ENCODE results near the gene NOTCH4. TPM values are rescaled to one million over a fixed set of nuclear protein-coding genes. Genes with fewer than 3 reads are reported as not detected.

The NOTCH4 gene
- total RNA-seq, 1 experiment from 2014 or later = 2.3 TPM

DNA sequence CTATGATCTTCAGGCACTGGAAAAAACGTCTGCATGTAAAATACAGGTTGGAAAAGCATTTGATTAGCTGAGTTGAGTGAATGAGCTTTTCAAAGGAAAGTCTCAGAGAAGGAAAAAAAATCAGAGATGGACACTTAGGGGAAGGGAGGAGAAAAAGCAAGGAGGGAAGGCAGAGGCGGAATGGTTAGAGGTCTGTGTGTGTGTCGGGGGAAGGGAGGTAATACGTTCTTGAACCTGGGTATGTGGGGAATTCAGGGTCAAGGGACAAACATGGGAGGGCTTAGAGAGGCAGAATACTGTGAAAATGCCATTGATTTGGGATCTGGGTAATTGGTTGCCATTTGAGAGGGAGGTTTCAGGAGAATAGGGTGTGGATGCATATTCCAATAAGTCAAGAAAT is 77.2 kb downstream of the NOTCH4 start:
- H3K36me3 Mint-ChIP-seq (ENCODE audit: insufficient read depth in 1 of 3, low read depth in 3 of 3) = peaks cover 0 to 8% (median 3%) of the 10 kb centered on the region in 3 experiments; a peak in 2 of 7 replicates
- Histone ChIP-seq H4K8ac (replicated peaks; ENCODE audit: insufficient read length, low read depth, low read length) (no peak overlapping the region), H3K23me2 (ENCODE audit: insufficient read length, low read depth, low read length, poor library complexity, severe bottlenecking) (peaks cover 17% of the 10 kb centered on the region), H3K18ac (ENCODE audit: insufficient read length, low read depth, low read length) (no peak overlapping the region), H3K79me2 (ENCODE audit: insufficient read depth, low read length) (no peaks in the 10 kb centered on the region), H3K4ac (ENCODE audit: low read depth, low read length) (no peak overlapping the region), H2BK20ac (ENCODE audit: low read depth, low read length, poor library complexity, severe bottlenecking) (no peak overlapping the region), H3K56ac (ENCODE audit: insufficient read length, low read depth, low read length) (no peak overlapping the region), H2BK120ac (ENCODE audit: low read depth, low read length, poor library complexity, severe bottlenecking) (no peak overlapping the region), H3K9me3 (ENCODE audit: control insufficient read depth, low read depth, low read length) (no peaks in the 10 kb centered on the region), H4K20me1 (ENCODE audit: control insufficient read depth, insufficient read depth, insufficient read length) (no peaks in the 10 kb centered on the region), H3K23ac (ENCODE audit: insufficient read length, low read depth, low read length) (no peak overlapping the region), H3K79me1 (ENCODE audit: insufficient read depth, low read depth, low read length, poor library complexity, severe bottlenecking) (no peaks in the 10 kb centered on the region), H2BK5ac (ENCODE audit: insufficient read length, low read length) (no peak overlapping the region), H3K27ac (ENCODE audit: insufficient read length, low read depth, low read length) (no peak overlapping the region), H2BK15ac (ENCODE audit: low read depth, low read length) (no peak overlapping the region), H3K4me1 (ENCODE audit: insufficient read depth, low read length) (peaks cover 9% of the 10 kb centered on the region), H3K4me2 (ENCODE audit: insufficient read depth, insufficient read length, low read length) (no peak overlapping the region), H2AK5ac (ENCODE audit: insufficient read length, low read length) (no peak overlapping the region), H3K14ac (ENCODE audit: insufficient read depth, low read length) (no peak overlapping the region), H4K5ac (ENCODE audit: insufficient read length, low read depth, low read length) (no peak overlapping the region), H2AFZ (ENCODE audit: low read length) (no peak overlapping the region), H3K9ac (ENCODE audit: extremely low read depth, insufficient read length, low read length) (no peak overlapping the region), H3T11ph (ENCODE audit: low read length) (no peak overlapping the region), H2BK12ac (ENCODE audit: insufficient read length, low read depth, low read length) (no peak overlapping the region), H3K27me3 (ENCODE audit: insufficient read depth, low read length) (no peaks in the 10 kb centered on the region; the same call in 1 of the 2 replicates), H4K91ac (ENCODE audit: insufficient read length, low read depth, low read length) (no peak overlapping the region)
- peak overlapping the region in 1 of 2 experiments; percentile 7; a peak in 2 of 5 replicates for H3K4me3 Mint-ChIP-seq
- TF ChIP-seq, protein P1, sequence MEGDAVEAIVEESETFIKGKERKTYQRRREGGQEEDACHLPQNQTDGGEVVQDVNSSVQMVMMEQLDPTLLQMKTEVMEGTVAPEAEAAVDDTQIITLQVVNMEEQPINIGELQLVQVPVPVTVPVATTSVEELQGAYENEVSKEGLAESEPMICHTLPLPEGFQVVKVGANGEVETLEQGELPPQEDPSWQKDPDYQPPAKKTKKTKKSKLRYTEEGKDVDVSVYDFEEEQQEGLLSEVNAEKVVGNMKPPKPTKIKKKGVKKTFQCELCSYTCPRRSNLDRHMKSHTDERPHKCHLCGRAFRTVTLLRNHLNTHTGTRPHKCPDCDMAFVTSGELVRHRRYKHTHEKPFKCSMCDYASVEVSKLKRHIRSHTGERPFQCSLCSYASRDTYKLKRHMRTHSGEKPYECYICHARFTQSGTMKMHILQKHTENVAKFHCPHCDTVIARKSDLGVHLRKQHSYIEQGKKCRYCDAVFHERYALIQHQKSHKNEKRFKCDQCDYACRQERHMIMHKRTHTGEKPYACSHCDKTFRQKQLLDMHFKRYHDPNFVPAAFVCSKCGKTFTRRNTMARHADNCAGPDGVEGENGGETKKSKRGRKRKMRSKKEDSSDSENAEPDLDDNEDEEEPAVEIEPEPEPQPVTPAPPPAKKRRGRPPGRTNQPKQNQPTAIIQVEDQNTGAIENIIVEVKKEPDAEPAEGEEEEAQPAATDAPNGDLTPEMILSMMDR (conservative IDR thresholded peaks at IDR 0.05) = no peak
- peaks cover 2% of the 10 kb centered on the region; the same call in 1 of the 2 replicates for H3K27me3 Mint-ChIP-seq (ENCODE audit: low read depth)
- H3K27ac Mint-ChIP-seq = peak overlapping the region in 2 of 3 experiments; percentile 32 to 45; a peak in 4 of 7 replicates
- no peak for DNase-seq
- H3K4me1 Mint-ChIP-seq = peaks cover 25 to 48% of the 10 kb centered on the region in 2 experiments
- no CpG with 5 or more reads among the region's 4 CpGs for WGBS (ENCODE audit: extremely low coverage, insufficient read length, low lambda C conversion rate)
- no peaks in the 10 kb centered on the region; a peak in 1 of 5 replicates for H3K9me3 Mint-ChIP-seq

All from H9 (cell line).